HepG2 (cell line): ENCODE results near the gene IGLL1. TPM values are rescaled to one million over a fixed set of nuclear protein-coding genes. Genes with fewer than 3 reads are reported as not detected.

Experiments used
- ARNT2 ChIP-seq: sonication (generic); formaldehyde crosslinking; IDR thresholded peaks from 2 replicates; pipeline ENCODE4 v1.8.0; 2022; ENCODE audit warnings: mild to moderate bottlenecking, low read depth, missing genetic modification reagents, moderate library complexity
- ASH2L ChIP-seq: fragments of 300-600, 200-600 bp; sonication (generic); IDR thresholded peaks from 2 replicates; pipeline ENCODE4 v1.7.0; 2017; ENCODE audit warnings: low read depth, mild to moderate bottlenecking, moderate library complexity, mixed read lengths, low read length; ENCODE audit not compliant: insufficient read length
- ISX ChIP-seq: sonication (generic); formaldehyde crosslinking; conservative IDR thresholded peaks from 2 replicates; pipeline ENCODE4 v1.5.0; 2020; ENCODE audit warnings: missing genetic modification reagents
- PAWR ChIP-seq: sonication (generic); formaldehyde crosslinking; IDR thresholded peaks from 2 replicates; pipeline ENCODE4 v1.4.0; 2020; ENCODE audit warnings: missing genetic modification reagents, mild to moderate bottlenecking, borderline replicate concordance
- PHB2 ChIP-seq: fragments of 450-650 bp; IDR thresholded peaks from 2 replicates; pipeline ENCODE4 v1.6.1; 2018; ENCODE audit not compliant: partially characterized antibody
- RXRB ChIP-seq: IDR thresholded peaks from 2 replicates; pipeline ENCODE4 v1.6.1; 2016; ENCODE audit warnings: borderline replicate concordance, missing genetic modification reagents, missing compliant biosample characterization
- SIX1 ChIP-seq: sonication (generic); formaldehyde crosslinking; IDR thresholded peaks from 2 replicates; pipeline ENCODE4 v1.4.0; 2020; ENCODE audit warnings: missing genetic modification reagents, borderline replicate concordance
- ZNF138 ChIP-seq: sonication (generic); formaldehyde crosslinking; IDR thresholded peaks from 2 replicates; pipeline ENCODE4 v1.5.0; 2020; ENCODE audit warnings: mild to moderate bottlenecking, low read depth, missing genetic modification reagents
- ZNF292 ChIP-seq: sonication (generic); formaldehyde crosslinking; IDR thresholded peaks from 2 replicates; pipeline ENCODE4 v1.8.1; 2022; ENCODE audit warnings: mild to moderate bottlenecking, low read depth, missing genetic modification reagents, borderline replicate concordance
- ZNF350 ChIP-seq: sonication (generic); formaldehyde crosslinking; IDR thresholded peaks from 2 replicates; pipeline ENCODE4 v1.4.0; 2020; ENCODE audit warnings: mild to moderate bottlenecking, low read depth, missing genetic modification reagents, borderline replicate concordance
- polyA plus RNA-seq, 8 experiments: library from polyadenylated mRNA; depleted of rRNA in 3 of 8; stranded (reverse) in 7 of 8; unstranded in 1 of 8; fragments of >200 nt; fragmentation: Illumina TruSeq in 4 of 8; extraction: Trizol in 4 of 8; gene quantifications; 2 replicates each; pipeline versions ENCODE4 v1.2.1 to v1.2.3, GENCODE V29; 2011 to 2016; ENCODE audit warnings: low read depth in 4 of 8, missing spikeins in 1 of 8, mixed read lengths in 1 of 8; ENCODE audit not compliant: insufficient read depth in 1 of 8
- total RNA-seq, 5 experiments: library from RNA; depleted of rRNA; stranded (reverse); fragments of >200 nt; fragmentation: Illumina TruSeq; extraction: Trizol; gene quantifications; 2 replicates each; pipeline ENCODE4 v1.2.3, GENCODE V29; 2016; ENCODE audit warnings: low read depth in 1 of 5
- TF ChIP-seq, protein P1 (sequence below): sonication (generic); formaldehyde crosslinking; IDR thresholded peaks from 2 replicates; pipeline ENCODE4 v1.4.0; 2020; ENCODE audit warnings: mild to moderate bottlenecking, missing genetic modification reagents, borderline replicate concordance
- TF ChIP-seq, protein P2 (sequence below): sonication (generic); formaldehyde crosslinking; IDR thresholded peaks from 2 replicates; pipeline ENCODE4 v1.4.0; 2020; ENCODE audit warnings: missing genetic modification reagents, mild to moderate bottlenecking, borderline replicate concordance
- TF ChIP-seq, protein P3 (sequence below): sonication (generic); formaldehyde crosslinking; IDR thresholded peaks from 2 replicates; pipeline ENCODE4 v1.8.0; 2022; ENCODE audit warnings: missing genetic modification reagents, mild to moderate bottlenecking, moderate library complexity, borderline replicate concordance
- TF ChIP-seq, protein P4 (sequence below): IDR thresholded peaks from 2 replicates; pipeline ENCODE4 v1.6.1; 2016; ENCODE audit warnings: low read depth, borderline replicate concordance

The IGLL1 gene
- total and polyA plus RNA-seq, 2 of the 13 experiments (the other 11 are each of a cell fraction or from before 2014, with no cell fraction given) = not detected

DNA sequence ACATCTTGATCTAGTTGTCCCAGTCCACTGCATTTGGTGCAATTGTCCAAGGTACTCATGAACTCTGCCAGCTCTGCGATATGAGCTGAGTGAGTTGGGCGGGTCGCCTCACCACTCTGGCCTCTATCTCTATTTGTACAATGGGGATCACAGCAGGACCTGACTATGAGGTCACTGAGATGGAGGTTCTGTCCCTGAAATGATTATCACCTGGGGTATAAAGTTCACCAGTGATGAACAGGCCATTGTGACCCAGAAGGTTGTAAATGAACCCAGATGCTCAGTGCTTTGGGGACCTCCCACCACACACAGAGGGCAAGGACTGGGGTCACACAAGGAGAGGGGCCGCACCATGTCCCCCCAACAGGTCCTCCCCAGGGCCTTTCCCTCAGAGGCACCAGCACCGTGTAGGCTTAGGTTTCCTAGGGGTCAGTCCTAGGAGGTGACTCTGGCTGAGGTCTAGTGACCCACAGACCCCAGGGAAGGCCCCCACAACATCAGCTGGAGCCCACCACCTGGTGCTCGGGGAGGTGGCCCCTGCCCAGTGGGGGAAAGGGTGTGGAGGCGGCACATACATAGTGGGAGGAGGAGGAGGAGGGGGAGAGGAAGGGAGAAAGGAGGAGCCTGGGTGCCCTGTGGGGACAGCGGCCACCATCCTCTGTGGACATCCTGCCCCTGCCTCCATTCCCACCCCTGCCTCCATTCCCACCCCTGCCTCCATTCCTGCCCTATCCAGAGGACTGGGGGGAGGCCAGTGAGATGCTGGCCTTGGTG, 25.0 kb upstream of the IGLL1 start (continued):
- TF ChIP-seq, protein P1, sequence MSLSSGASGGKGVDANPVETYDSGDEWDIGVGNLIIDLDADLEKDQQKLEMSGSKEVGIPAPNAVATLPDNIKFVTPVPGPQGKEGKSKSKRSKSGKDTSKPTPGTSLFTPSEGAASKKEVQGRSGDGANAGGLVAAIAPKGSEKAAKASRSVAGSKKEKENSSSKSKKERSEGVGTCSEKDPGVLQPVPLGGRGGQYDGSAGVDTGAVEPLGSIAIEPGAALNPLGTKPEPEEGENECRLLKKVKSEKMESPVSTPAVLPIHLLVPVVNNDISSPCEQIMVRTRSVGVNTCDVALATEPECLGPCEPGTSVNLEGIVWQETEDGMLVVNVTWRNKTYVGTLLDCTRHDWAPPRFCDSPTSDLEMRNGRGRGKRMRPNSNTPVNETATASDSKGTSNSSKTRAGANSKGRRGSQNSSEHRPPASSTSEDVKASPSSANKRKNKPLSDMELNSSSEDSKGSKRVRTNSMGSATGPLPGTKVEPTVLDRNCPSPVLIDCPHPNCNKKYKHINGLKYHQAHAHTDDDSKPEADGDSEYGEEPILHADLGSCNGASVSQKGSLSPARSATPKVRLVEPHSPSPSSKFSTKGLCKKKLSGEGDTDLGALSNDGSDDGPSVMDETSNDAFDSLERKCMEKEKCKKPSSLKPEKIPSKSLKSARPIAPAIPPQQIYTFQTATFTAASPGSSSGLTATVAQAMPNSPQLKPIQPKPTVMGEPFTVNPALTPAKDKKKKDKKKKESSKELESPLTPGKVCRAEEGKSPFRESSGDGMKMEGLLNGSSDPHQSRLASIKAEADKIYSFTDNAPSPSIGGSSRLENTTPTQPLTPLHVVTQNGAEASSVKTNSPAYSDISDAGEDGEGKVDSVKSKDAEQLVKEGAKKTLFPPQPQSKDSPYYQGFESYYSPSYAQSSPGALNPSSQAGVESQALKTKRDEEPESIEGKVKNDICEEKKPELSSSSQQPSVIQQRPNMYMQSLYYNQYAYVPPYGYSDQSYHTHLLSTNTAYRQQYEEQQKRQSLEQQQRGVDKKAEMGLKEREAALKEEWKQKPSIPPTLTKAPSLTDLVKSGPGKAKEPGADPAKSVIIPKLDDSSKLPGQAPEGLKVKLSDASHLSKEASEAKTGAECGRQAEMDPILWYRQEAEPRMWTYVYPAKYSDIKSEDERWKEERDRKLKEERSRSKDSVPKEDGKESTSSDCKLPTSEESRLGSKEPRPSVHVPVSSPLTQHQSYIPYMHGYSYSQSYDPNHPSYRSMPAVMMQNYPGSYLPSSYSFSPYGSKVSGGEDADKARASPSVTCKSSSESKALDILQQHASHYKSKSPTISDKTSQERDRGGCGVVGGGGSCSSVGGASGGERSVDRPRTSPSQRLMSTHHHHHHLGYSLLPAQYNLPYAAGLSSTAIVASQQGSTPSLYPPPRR (CRISPR knock-in tag) = peak; percentile 69; the same call in 1 of the 2 replicates
- TF ChIP-seq, protein P2, sequence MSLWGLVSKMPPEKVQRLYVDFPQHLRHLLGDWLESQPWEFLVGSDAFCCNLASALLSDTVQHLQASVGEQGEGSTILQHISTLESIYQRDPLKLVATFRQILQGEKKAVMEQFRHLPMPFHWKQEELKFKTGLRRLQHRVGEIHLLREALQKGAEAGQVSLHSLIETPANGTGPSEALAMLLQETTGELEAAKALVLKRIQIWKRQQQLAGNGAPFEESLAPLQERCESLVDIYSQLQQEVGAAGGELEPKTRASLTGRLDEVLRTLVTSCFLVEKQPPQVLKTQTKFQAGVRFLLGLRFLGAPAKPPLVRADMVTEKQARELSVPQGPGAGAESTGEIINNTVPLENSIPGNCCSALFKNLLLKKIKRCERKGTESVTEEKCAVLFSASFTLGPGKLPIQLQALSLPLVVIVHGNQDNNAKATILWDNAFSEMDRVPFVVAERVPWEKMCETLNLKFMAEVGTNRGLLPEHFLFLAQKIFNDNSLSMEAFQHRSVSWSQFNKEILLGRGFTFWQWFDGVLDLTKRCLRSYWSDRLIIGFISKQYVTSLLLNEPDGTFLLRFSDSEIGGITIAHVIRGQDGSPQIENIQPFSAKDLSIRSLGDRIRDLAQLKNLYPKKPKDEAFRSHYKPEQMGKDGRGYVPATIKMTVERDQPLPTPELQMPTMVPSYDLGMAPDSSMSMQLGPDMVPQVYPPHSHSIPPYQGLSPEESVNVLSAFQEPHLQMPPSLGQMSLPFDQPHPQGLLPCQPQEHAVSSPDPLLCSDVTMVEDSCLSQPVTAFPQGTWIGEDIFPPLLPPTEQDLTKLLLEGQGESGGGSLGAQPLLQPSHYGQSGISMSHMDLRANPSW (CRISPR knock-in tag) = no peak
- TF ChIP-seq PHB2 (no peak), ZNF350 (CRISPR knock-in tag) (no peak), RXRB (CRISPR knock-in tag) (peak; percentile 71), PAWR (CRISPR knock-in tag) (0 out of 2 replicates have a peak, but pooled peaks have one; percentile 9), SIX1 (CRISPR knock-in tag) (no peak), ASH2L (no peak), ZNF138 (CRISPR knock-in tag) (no peak), ARNT2 (CRISPR knock-in tag) (0 out of 2 replicates have a peak, but pooled peaks have one; percentile 34), ISX (no peak), ZNF292 (CRISPR knock-in tag) (no peak)
- TF ChIP-seq, protein P3, sequence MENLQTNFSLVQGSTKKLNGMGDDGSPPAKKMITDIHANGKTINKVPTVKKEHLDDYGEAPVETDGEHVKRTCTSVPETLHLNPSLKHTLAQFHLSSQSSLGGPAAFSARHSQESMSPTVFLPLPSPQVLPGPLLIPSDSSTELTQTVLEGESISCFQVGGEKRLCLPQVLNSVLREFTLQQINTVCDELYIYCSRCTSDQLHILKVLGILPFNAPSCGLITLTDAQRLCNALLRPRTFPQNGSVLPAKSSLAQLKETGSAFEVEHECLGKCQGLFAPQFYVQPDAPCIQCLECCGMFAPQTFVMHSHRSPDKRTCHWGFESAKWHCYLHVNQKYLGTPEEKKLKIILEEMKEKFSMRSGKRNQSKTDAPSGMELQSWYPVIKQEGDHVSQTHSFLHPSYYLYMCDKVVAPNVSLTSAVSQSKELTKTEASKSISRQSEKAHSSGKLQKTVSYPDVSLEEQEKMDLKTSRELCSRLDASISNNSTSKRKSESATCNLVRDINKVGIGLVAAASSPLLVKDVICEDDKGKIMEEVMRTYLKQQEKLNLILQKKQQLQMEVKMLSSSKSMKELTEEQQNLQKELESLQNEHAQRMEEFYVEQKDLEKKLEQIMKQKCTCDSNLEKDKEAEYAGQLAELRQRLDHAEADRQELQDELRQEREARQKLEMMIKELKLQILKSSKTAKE = no peak
- TF ChIP-seq, protein P4, sequence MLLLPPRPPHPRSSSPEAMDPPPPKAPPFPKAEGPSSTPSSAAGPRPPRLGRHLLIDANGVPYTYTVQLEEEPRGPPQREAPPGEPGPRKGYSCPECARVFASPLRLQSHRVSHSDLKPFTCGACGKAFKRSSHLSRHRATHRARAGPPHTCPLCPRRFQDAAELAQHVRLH (CRISPR knock-in tag) = no peak
